NCI-H526 treated with DMSO at 0.1 percent for 48 hours (cell line): ENCODE results near the gene DCLRE1C.
A peak's percentile ranks its signal among the peaks of the same experiment; 100 is the strongest.
"Not testable (repeated sequence)": the region's sequence is repeated elsewhere in the genome, so short reads cannot be mapped to it uniquely, and the experiment has no call there.

ENCODE experiments used
- DNase-seq: peaks from one replicate; lab custom pipeline; 2025; lab: John Stamatoyannopoulos, UW

Gene DCLRE1C

DNA sequence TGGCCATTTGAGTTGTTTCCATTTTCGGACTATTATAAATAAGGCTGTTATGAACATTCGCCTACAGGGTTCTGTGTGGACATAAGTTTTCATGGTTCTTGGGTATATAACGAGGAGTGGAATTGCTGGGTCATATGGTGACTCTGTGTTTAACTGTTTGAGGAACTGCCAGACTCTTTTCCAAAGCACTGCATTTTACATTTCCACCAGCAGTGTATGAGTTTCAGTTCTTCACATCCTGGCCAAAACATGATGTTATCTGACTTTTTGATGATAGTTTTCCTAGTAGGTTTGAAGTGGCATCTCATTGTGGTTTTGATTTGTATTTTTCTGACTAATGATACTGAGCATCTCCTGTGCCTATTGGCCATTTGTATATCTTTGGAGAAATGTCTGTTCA is 69.8 kb downstream of the DCLRE1C start:
- DNase-seq: no peak

GRCh38 chr10:14880229-14880628 is 73.7 kb downstream of the DCLRE1C start:
- no peak for DNase-seq

DNA sequence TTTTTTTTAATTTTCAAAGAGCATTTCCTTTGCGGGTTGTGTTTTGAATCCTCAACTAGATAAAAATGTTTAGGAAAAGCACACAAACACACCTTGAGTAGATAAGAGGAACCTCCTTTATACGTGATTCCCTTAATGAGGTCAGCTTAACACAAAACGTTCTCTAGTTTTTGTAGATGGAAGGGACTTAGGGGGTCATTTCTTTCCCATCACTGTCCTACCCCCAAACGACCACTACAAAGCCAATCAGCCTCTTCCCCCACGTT is 74.0 kb downstream of the DCLRE1C start:
- DNase-seq: no peak

- DNase-seq: no peak
Measured at GRCh38 chr10:14879124-14879927, 74.6 kb downstream of the DCLRE1C start.

DNA sequence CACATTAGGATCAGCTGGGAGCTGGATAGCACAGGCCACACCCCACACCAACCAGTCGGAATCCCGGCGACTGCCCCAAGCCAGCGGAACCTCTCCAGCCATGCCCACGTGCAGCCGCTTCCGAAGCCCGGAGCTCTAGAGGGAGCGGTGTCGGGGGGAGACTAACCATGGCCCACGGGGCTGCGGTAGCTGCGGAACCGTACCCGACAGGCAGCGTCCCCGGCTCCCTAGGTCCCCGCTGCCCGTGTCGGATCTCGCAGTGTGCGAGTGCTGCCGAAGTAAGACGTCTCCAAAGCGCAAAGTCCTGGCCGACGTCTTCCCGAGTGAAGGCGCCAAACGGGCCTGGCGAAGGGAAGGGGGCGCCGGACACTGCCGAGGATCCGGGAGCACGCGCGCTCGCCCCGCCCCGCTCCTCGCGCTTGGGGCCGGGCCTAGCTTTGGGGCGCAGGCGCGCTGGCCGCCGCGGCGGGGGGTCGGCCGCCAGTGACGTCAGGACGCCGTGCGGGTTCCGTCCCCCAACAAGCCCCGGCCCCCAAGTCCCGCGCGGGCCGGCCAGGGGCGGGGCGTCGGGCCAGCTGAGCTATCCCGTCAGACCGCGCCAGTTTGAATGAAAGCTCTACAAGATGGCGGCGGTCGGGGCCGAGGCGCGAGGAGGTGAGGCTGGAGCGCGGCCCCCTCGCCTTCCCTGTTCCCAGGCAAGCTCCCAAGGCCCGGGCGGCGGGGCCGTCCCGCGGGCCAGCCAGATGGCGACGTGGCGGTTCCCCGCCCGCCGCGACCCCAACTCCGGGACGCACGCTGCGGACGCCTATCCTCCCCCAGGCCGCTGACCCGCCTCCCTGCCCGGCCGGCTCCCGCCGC is 75.4 kb downstream of the DCLRE1C start, which contains the start of gene SUV39H2:
Gene SUV39H2, plus strand, starts transcription at position 601 of the 858 bp plus-strand sequence. Its CDS starts 23 bp downstream, at position 624.
- DNase-seq: peak; percentile 75

DNA sequence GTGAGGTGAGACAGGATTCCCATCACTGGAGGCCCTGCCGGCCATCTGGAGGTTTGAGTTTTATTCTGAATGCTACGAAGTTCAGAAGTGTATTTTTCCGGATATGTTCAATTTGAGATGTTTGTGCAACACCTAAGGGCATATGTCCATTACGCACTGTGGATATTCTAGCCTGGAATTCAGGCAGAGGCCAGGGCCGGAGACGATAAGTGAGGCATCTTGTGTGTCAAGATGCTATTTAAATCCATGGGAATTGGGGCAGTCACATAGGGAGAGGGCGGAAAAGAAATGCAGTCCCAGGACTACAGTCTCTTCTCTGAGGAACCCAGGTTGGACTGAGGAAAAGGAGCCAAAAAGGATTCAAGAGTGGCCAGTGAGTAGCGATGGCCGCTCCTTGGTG is 77.1 kb downstream of the DCLRE1C start:
- DNase-seq: no peak

DNA sequence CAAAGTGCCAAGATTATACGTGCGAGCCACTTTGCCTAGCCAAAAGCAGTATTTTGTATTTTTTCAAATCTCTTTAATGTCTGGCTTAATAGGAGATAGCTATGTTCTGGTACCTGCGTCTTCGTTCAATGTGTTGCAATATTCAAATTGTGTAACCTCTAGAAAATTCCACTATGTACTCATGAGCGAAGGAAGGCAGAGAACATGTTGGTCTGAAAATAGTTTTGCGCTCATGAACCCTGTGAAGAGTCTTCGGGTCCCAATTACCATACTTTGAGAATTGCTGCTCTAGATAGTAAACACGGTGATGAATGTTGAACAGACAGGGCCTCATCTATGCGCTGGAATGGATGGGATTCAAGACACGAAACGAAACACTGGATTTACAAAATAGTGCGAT is 78.0 kb downstream of the DCLRE1C start:
- no peak for DNase-seq

GRCh38 chr10:14873090-14873760 is 80.7 kb downstream of the DCLRE1C start:
- DNase-seq: no peak

- not testable (repeated sequence) for DNase-seq
Measured at GRCh38 chr10:14864871-14865270, 89.0 kb downstream of the DCLRE1C start.

GRCh38 chr10:14864466-14864865 is 89.4 kb downstream of the DCLRE1C start:
- not testable (repeated sequence) for DNase-seq

- DNase-seq: no peak
Measured at GRCh38 chr10:14860791-14861190, 93.1 kb downstream of the DCLRE1C start.

- DNase-seq: no peak
Measured at GRCh38 chr10:14859775-14860174, 94.1 kb downstream of the DCLRE1C start.

DNA sequence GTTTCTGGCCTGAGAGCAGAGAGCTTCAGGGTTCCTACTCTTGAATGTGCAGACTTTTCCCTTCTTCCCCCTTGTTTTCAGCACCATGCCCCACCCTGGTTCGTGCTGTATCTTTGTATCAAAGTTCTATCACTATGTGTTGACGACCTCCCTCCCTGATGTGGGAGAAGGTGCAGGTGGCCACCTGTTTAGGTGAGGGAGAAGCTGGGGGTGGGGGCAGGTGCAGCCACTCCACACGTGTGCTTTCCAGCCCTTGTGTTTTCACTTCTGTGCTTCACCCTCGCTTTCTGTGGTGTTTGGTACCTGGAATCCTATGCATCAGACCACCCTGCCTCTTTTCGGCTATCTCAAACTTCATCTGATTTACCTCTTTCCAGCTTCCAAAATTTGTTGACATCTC is 94.9 kb downstream of the DCLRE1C start:
- no peak for DNase-seq

DNA sequence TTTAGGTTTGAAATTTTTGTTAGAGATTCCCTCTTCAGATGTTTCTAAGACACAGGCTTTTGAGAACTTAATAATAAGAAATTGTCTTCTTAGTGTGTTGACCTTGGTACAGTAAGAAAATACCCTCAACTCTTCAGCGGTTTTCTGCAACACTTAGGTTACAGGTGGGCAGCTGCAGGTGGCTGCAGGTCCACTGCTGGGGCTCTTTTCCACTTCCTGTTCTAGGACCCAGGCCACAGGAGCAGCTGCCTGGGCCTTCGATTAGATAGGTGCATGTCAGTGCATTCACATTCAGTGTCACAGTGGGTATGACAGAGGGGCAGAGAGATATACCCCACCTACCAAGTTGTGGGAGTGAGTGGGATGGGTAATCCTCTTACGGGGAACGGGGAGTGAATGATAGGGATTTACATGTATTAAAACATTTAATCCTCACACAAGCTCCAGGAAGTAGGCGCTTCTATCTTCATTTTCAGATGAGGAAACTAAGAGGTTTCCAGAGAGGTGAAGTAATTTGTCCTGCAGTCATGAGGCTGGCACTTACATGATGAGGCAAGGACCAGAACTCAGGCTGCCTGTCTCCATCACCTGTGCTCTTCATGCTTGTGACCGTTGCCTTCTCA is 95.4 kb downstream of the DCLRE1C start:
- DNase-seq: no peak

- DNase-seq: no peak
Measured at GRCh38 chr10:14855453-14855852, 98.4 kb downstream of the DCLRE1C start.

- DNase-seq: no peak
Measured at GRCh38 chr10:14852236-14852635, 101.7 kb downstream of the DCLRE1C start.
